HAP-1 (cell line): Measurements from ENCODE around the gene CRELD2.

Experiments used
- DNase-seq, 2 experiments: peaks; one replicate each; pipeline ENCODE4 v3.0.0-alpha.2; 2016 to 2020; ENCODE audit warnings: low spot score in 2 of 2
- H3K27me3 ChIP-seq: fragments of 250-450 bp; sonication (Bioruptor Pico); 2 replicates; pipeline ENCODE4 v1.5.1; 2020; ENCODE audit warnings: low read depth, mild to moderate bottlenecking, moderate library complexity
- H3K36me3 ChIP-seq: fragments of 250-450 bp; sonication (Bioruptor Pico); replicated peaks from 2 replicates; pipeline ENCODE4 v1.5.1; 2020; ENCODE audit warnings: mild to moderate bottlenecking
- H3K4me1 ChIP-seq: fragments of 250-450 bp; sonication (Bioruptor Pico); 2 replicates; pipeline ENCODE4 v1.5.1; 2020; ENCODE audit warnings: mild to moderate bottlenecking
- H3K4me3 ChIP-seq: fragments of 250-450 bp; sonication (Bioruptor Pico); 2 replicates; pipeline ENCODE4 v1.5.1; 2020; ENCODE audit warnings: mild to moderate bottlenecking, moderate library complexity
- H3K9me3 ChIP-seq: fragments of 250-450 bp; sonication (Bioruptor Pico); 2 replicates; pipeline ENCODE4 v1.5.1; 2020; ENCODE audit warnings: mild to moderate bottlenecking, moderate library complexity
- in situ Hi-C: fragments of 300-500 bp; cut with MboI; formaldehyde crosslinking; loops from 3 replicates; pipeline ENCODE4 v1.14.3; 2020; ENCODE audit warnings: low sequenced_read_pairs, inconsistent platforms, mixed read lengths

Gene CRELD2

DNA sequence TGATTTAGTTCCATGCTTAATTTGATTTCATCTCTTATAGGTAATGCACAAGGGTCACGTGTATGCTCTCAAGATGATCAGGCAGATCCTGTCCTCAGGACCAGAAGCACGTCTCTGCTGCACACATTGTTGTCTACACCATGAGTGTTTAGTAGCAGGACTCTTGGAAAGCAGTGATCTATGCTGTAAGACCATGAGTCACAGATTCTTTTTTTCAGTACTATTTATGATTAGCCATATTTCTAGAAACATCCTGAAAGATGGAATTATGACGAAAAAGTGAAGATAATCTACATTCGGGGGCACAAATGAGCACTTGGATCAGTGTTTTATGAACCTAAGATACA is 35.2 kb upstream of the CRELD2 start:
- in situ Hi-C loops: no loop called here
- no peak overlapping the region for H3K4me3 ChIP-seq
- H3K4me1 ChIP-seq: no peaks in the 10 kb centered on the region
- no peaks in the 10 kb centered on the region for H3K27me3 ChIP-seq
- H3K9me3 ChIP-seq: no peaks in the 10 kb centered on the region
- peaks cover 38% of the 10 kb centered on the region for H3K36me3 ChIP-seq
- no peak for DNase-seq

DNA sequence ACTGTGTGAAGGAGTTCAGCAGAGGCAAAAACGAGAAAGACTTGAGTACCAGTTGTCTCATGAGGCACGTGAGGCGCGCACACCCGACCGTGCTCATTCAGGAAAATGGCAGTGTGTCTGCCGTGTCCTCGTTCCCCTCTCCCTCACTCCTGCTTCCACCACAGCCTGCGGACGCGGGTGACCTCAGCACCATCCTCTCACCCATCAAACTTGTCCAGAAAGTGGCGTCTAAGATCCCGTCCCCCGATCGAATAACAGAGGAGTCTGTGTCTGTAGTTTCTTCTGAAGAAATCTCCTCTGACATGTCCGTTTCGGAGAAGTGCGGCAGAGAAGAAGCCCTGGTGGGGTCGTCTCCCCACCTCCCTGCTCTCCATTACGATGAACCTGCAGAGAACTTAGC is 34.4 kb upstream of the CRELD2 start:
- Histone ChIP-seq H3K36me3 (peaks cover 39% of the 10 kb centered on the region), H3K4me1 (no peaks in the 10 kb centered on the region), H3K27me3 (no peaks in the 10 kb centered on the region), H3K4me3 (no peak overlapping the region), H3K9me3 (no peaks in the 10 kb centered on the region; the same call in 1 of the 2 replicates)
- no peak for DNase-seq
- in situ Hi-C loops: no loop called here

DNA sequence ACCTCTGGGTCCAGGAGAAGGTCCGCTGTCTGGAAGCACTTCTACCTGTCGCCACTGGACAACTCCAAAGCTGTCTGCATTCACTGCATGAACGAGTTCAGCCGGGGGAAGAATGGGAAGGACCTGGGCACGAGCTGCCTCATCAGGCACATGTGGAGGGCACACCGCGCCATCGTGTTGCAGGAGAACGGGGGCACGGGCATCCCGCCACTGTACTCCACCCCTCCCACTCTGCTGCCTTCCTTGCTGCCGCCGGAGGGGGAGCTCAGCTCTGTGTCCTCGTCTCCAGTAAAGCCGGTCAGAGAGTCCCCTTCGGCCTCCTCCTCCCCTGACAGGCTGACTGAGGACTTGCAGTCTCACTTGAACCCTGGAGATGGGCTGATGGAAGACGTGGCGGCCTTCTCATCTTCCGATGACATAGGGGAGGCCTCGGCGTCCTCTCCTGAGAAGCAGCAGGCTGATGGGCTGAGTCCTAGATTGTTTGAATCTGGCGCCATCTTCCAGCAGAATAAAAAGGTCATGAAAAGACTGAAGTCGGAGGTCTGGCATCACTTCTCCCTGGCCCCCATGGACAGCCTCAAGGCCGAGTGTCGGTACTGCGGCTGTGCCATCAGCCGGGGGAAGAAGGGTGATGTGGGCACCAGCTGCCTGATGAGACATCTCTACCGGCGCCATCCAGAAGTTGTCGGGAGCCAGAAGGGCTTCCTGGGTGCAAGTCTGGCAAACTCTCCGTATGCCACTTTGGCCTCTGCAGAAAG is 33.8 kb upstream of the CRELD2 start:
- Histone ChIP-seq H3K27me3 (no peaks in the 10 kb centered on the region), H3K9me3 (peaks cover 4% of the 10 kb centered on the region; the same call in 1 of the 2 replicates), H3K4me1 (no peaks in the 10 kb centered on the region), H3K4me3 (no peak overlapping the region), H3K36me3 (peaks cover 39% of the 10 kb centered on the region)
- no peak for DNase-seq
- in situ Hi-C loops: no loop called here

DNA sequence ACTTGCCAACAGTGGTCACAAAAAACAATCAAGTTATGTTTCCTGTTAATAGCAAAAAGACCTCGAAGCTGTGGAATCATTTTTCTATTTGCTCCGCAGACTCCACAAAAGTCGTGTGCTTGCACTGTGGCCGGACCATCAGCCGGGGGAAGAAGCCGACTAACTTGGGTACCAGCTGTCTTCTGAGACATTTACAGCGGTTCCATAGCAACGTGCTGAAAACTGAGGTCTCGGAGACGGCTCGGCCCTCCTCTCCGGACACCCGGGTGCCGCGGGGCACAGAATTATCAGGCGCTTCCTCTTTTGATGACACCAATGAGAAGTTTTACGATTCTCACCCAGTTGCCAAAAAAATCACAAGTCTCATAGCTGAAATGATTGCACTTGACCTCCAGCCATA is 33.2 kb upstream of the CRELD2 start:
- H3K27me3 ChIP-seq: no peaks in the 10 kb centered on the region
- H3K4me3 ChIP-seq: no peak overlapping the region
- H3K9me3 ChIP-seq: peaks cover 4% of the 10 kb centered on the region; the same call in 1 of the 2 replicates
- no peaks in the 10 kb centered on the region for H3K4me1 ChIP-seq
- H3K36me3 ChIP-seq: peaks cover 39% of the 10 kb centered on the region
- in situ Hi-C loops: no loop called here
- no peak for DNase-seq

DNA sequence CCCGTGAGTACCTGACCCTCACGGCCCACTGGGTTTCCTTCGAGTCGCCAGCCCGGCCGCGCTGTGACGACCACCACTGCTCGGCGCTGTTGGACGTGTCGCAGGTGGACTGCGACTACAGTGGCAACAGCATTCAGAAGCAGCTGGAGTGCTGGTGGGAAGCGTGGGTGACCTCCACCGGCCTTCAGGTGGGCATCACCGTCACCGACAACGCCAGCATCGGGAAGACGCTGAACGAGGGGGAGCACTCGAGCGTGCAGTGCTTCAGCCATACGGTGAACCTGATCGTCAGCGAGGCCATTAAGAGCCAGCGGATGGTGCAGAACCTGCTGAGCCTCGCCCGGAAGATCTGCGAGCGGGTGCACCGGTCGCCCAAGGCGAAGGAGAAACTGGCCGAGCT is 32.6 kb upstream of the CRELD2 start:
- in situ Hi-C loops: no loop called here
- H3K4me1 ChIP-seq: no peaks in the 10 kb centered on the region

DNA sequence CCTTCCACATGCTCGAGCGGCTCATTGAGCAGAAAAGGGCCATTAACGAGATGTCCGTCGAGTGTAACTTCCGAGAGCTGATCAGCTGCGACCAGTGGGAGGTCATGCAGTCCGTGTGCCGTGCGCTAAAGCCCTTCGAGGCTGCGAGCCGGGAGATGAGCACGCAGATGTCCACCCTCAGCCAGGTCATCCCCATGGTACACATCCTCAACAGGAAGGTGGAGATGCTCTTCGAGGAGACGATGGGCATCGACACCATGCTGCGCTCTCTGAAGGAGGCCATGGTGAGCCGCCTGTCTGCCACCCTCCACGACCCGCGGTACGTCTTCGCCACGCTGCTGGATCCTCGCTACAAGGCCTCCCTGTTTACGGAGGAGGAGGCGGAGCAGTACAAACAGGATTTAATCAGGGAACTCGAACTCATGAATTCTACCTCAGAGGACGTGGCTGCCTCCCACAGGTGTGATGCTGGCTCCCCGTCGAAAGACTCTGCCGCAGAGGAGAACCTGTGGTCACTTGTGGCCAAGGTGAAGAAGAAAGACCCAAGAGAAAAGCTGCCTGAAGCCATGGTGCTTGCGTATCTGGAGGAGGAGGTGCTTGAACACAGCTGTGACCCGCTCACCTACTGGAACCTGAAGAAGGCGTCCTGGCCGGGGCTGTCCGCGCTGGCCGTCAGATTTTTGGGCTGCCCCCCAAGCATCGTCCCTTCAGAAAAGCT is 31.9 kb upstream of the CRELD2 start:
- H3K27me3 ChIP-seq: no peaks in the 10 kb centered on the region
- H3K36me3 ChIP-seq: peaks cover 42% of the 10 kb centered on the region
- no peak for DNase-seq
- H3K9me3 ChIP-seq: peaks cover 4% of the 10 kb centered on the region; the same call in 1 of the 2 replicates
- in situ Hi-C loops: no loop called here
- H3K4me3 ChIP-seq: no peak overlapping the region
- H3K4me1 ChIP-seq: no peaks in the 10 kb centered on the region

More for the DNA sequence above, 32.6 kb upstream of the CRELD2 start:
- H3K36me3 ChIP-seq: peaks cover 39% of the 10 kb centered on the region
- no peak for DNase-seq
- no peaks in the 10 kb centered on the region for H3K27me3 ChIP-seq
- peaks cover 4% of the 10 kb centered on the region; the same call in 1 of the 2 replicates for H3K9me3 ChIP-seq
- no peak overlapping the region for H3K4me3 ChIP-seq

DNA sequence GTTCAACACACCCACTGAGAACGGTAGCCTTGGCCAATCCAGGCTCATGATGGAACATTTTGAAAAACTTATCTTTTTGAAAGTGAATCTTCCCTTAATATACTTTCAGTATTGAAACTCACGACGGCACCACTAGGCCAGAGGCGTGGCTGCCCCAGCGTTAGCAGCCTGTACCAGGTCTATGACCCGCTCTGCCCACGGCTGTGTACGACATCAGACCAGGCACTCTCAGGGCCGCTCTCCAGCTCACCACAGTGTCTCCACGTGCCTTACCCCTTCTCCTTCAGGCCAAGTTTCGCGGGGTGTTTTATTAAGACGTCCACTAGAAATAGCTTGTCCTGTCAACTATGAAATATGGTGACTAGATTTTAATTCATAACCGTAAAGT is 31.4 kb upstream of the CRELD2 start:
- no peaks in the 10 kb centered on the region for H3K27me3 ChIP-seq
- H3K9me3 ChIP-seq: peaks cover 4% of the 10 kb centered on the region; the same call in 1 of the 2 replicates
- in situ Hi-C loops: no loop called here
- DNase-seq: no peak
- H3K36me3 ChIP-seq: peaks cover 43% of the 10 kb centered on the region
- H3K4me1 ChIP-seq: no peaks in the 10 kb centered on the region
- H3K4me3 ChIP-seq: no peak overlapping the region

DNA sequence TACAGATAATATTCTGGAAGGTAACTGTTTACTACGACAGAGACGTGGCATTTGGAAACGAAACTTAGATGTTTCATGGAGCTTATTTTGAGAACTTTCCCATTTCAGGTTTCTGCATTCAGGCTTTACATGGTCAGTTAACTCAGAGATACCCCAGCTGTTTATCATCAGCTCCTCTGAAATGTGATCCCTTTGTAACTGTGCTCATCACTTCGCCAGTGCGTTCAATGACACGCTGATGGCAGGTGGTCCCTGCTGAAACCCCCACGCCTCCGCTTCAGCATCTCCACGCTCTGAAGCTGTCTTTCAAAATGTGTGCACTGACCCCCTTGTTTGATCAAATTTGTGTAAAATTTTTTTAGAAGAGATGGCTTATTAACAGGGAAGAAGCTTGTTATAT is 30.7 kb upstream of the CRELD2 start:
- no peak for DNase-seq
- Histone ChIP-seq H3K4me3 (no peak overlapping the region), H3K4me1 (no peaks in the 10 kb centered on the region), H3K27me3 (no peaks in the 10 kb centered on the region), H3K9me3 (peaks cover 4% of the 10 kb centered on the region; the same call in 1 of the 2 replicates), H3K36me3 (peaks cover 41% of the 10 kb centered on the region)
- in situ Hi-C loops: no loop called here

DNA sequence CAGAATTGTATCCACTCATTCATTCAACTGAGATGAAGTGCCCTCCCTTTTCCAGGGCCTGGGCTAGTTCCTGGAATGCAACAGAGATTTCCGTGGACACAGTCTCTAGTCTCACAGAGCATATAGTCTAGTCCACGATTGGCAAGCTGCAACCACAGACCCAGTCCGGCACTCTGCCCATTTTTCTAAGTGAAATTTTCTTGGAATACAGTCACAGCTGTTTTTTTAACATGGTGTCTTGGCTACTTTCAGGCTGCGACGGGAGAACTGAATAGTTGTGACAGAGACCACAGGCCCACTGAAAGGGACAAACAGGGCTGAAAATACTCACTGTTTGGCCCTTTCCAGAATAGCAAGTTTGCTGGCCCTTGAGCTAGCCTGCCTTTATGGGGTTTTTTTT is 29.4 kb upstream of the CRELD2 start:
- Histone ChIP-seq H3K4me1 (no peaks in the 10 kb centered on the region), H3K27me3 (no peaks in the 10 kb centered on the region), H3K4me3 (no peak overlapping the region), H3K36me3 (peaks cover 32% of the 10 kb centered on the region), H3K9me3 (peaks cover 4% of the 10 kb centered on the region; the same call in 1 of the 2 replicates)
- no peak for DNase-seq
- in situ Hi-C loops: no loop called here

DNA sequence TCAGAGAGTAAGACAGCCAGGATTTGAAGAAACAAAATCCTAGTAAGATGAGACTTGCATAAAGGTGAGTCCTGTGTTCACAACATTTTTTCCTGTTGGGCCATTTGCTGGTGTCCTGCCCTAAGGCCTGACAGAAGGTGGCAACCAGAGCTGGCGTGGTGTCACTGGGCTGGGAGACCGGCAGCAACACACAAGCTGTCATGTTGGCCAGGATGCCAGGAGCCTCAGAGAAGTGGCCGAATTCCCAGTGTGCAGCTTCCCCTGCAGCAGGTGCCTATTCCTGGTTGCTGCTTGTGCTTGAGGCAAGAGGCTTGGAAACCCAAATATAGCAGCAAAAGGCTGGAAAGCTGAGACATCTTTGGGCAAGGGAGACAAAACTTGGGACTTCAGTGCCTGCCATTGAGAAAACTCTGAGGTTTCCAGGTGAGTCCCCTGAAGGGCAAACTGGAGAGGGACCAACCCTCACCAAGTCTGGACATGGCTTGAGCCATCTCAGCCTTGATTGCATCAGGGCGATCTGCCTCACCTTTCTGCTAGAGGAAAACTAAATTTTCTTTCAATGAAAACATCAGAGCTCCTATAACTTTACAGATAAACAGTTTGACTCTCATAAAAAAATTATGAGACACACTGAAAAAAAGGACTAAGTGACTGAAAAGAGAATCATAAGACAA is 26.1 kb upstream of the CRELD2 start:
- H3K4me3 ChIP-seq: no peak overlapping the region
- no peaks in the 10 kb centered on the region for H3K4me1 ChIP-seq
- no peak for DNase-seq
- H3K9me3 ChIP-seq: peaks cover 4% of the 10 kb centered on the region
- in situ Hi-C loops: no loop called here
- H3K36me3 ChIP-seq: peaks cover 13% of the 10 kb centered on the region
- no peaks in the 10 kb centered on the region for H3K27me3 ChIP-seq

DNA sequence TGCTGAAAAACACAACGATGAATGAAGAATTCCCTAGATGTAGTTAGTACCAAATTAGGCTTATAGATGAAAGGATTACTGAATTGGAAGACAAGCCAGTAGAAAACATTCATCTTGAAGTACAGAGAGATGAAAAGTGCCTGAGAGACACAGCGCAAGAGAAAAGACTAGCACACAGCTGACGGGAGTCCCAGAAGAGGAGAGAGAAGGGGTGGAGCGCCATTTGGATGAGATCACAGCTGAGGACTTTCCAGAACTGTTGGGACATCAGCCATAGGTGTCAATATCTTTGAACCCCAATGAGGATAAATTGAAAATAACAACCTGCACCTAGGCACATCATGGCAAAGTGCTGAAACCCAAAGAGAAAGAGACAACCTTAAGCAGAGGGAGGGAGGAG is 25.4 kb upstream of the CRELD2 start:
- in situ Hi-C loops: no loop called here
- Histone ChIP-seq H3K36me3 (peaks cover 11% of the 10 kb centered on the region), H3K9me3 (peaks cover 4% of the 10 kb centered on the region)

DNA sequence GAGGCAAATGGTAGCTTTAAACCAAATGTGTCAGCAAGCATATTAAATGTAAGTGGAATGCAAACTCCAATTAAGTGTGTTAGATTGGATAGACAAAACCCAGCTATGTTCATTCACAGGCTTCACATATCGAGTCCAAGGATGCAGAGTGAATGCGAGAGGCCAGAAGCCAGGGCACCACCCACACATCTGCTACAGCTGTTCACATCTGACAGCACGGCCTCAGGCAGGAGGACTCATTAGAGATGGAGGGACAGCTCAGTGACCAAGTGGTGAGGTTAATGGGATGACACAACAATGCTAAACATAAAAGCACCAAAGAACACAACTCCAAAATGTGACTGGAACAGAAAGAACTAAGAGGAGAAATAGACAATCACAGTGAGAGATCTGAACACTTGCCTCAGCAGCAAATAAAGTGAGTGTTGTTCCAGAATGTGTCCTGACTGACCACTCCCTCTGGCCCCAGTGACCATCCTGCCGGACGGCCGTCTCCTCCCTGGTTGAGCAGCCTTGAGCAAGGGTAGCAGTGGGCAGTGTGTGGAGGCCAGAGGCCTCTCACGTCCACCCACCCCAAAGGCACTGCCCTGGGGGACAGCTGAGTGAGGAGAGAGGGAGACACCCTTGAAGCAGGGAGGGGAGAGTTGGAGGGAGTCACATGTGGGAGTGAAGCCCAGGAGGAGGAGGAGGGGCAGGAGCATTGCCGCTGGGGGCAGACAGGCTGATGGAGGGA is 23.9 kb upstream of the CRELD2 start:
- DNase-seq: no peak
- no peaks in the 10 kb centered on the region for H3K4me1 ChIP-seq
- no peaks in the 10 kb centered on the region for H3K27me3 ChIP-seq
- H3K4me3 ChIP-seq: no peak overlapping the region
- peaks cover 8% of the 10 kb centered on the region for H3K36me3 ChIP-seq
- in situ Hi-C loops: no loop called here
- peaks cover under 1% of the 10 kb centered on the region for H3K9me3 ChIP-seq

More for the DNA sequence above, 25.4 kb upstream of the CRELD2 start:
- no peak for DNase-seq
- H3K27me3 ChIP-seq: no peaks in the 10 kb centered on the region
- no peak overlapping the region for H3K4me3 ChIP-seq
- no peaks in the 10 kb centered on the region for H3K4me1 ChIP-seq

DNA sequence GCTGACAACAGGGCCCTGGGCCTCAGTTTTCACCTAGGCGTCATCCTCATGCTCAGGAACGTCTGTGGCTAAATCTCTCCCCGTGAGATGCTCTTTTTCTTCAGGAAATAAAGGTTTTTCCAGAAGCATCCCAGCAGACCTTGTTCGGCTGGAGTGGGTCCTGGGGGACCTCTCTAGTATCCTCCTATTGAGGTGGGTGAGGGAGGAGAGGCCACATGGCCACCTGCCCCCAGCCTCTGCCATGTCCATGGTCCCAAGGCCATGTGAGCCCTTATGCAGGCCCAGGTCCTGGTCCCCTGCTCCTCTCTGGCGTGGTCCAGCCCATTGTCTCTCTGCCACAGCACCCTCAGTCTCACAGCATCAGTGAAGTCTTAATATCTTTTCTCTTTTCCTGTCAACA is 22.2 kb upstream of the CRELD2 start:
- Histone ChIP-seq H3K36me3 (peaks cover 8% of the 10 kb centered on the region), H3K27me3 (no peaks in the 10 kb centered on the region), H3K4me3 (no peak overlapping the region), H3K9me3 (no peaks in the 10 kb centered on the region; the same call in 1 of the 2 replicates), H3K4me1 (no peaks in the 10 kb centered on the region)
- in situ Hi-C loops: no loop called here
- no peak for DNase-seq
